Measurements from ENCODE around the gene TUBGCP6. TPM values are rescaled to one million over a fixed set of nuclear protein-coding genes. Genes with fewer than 3 reads are reported as not detected.

TUBGCP6 gene
- total RNA-seq, 1 experiment from 2014 or later: 31.0 TPM

GRCh38 chr22:50202130-50202666 is 42.6 kb downstream of the TUBGCP6 start:
- H3K36me3 ChIP-seq (ENCODE audit: insufficient read depth, low read length, poor library complexity, severe bottlenecking): peaks cover 39% of the 10 kb centered on the region
- H3K27ac ChIP-seq (ENCODE audit: low read depth, low read length, poor library complexity, severe bottlenecking): peak overlapping the region; percentile 65
- CTCF ChIA-PET: interaction anchor here (0.8 kb wide), 1 partner anchor 53 kb away, joined by 3 read pairs; no protein-coding TSS in a partner anchor
- TF ChIP-seq EZH2 (IDR thresholded peaks at IDR 0.05; ENCODE audit: borderline replicate concordance, low read depth, low read length, poor library complexity, severe bottlenecking): no peak
- no peak for TF ChIP-seq CTCF (conservative IDR thresholded peaks at IDR 0.05; ENCODE audit: low read depth, low read length)
- DNase-seq (ENCODE audit: low spot score): no peak
- peaks cover 10% of the 10 kb centered on the region for H3K4me1 ChIP-seq (ENCODE audit: insufficient read depth, low read length, poor library complexity, severe bottlenecking)
- H3K4me3 ChIP-seq (ENCODE audit: low read depth, low read length, poor library complexity, severe bottlenecking): peak overlapping the region; percentile 78
- no peaks in the 10 kb centered on the region for H3K27me3 ChIP-seq (replicated peaks; ENCODE audit: insufficient read depth, low read depth, low read length, poor library complexity)
- POLR2A ChIA-PET (ENCODE audit: low non-redundant PET): no interaction called here
- no TSS peak for BruUV-seq (replicated peaks)
- intact Hi-C loops (cut with micrococcal nuclease; ENCODE audit: unreplicated experiment): no loop called here
- H3K9me3 ChIP-seq (ENCODE audit: low read depth, low read length, poor library complexity, severe bottlenecking): peaks cover 5% of the 10 kb centered on the region

- CTCF ChIA-PET: interaction anchor here (0.8 kb wide), 1 partner anchor 52 kb away, joined by 3 read pairs; no protein-coding TSS in a partner anchor
- Histone ChIP-seq H3K27ac (ENCODE audit: low read depth, low read length, poor library complexity, severe bottlenecking) (peak overlapping the region; percentile 82), H3K9me3 (ENCODE audit: low read depth, low read length, poor library complexity, severe bottlenecking) (peaks cover 5% of the 10 kb centered on the region), H3K4me3 (ENCODE audit: low read depth, low read length, poor library complexity, severe bottlenecking) (peak overlapping the region; percentile 78), H3K4me1 (ENCODE audit: insufficient read depth, low read length, poor library complexity, severe bottlenecking) (peaks cover 10% of the 10 kb centered on the region), H3K36me3 (ENCODE audit: insufficient read depth, low read length, poor library complexity, severe bottlenecking) (peaks cover 36% of the 10 kb centered on the region), H3K27me3 (replicated peaks; ENCODE audit: insufficient read depth, low read depth, low read length, poor library complexity) (no peaks in the 10 kb centered on the region)
- intact Hi-C loops (cut with micrococcal nuclease; ENCODE audit: unreplicated experiment): no loop called here
- peak; percentile 32 for DNase-seq (ENCODE audit: low spot score)
- no TSS peak for BruUV-seq (replicated peaks)
- TF ChIP-seq CTCF (conservative IDR thresholded peaks at IDR 0.05; ENCODE audit: low read depth, low read length) (no peak), EZH2 (IDR thresholded peaks at IDR 0.05; ENCODE audit: borderline replicate concordance, low read depth, low read length, poor library complexity, severe bottlenecking) (no peak)
- POLR2A ChIA-PET (ENCODE audit: low non-redundant PET): no interaction called here
Observed at GRCh38 chr22:50201191-50202129, 43.4 kb downstream of the TUBGCP6 start.

- H3K27ac ChIP-seq (ENCODE audit: low read depth, low read length, poor library complexity, severe bottlenecking): peak within 1 kb of the TSS; percentile 82
- CTCF ChIA-PET: no interaction called here
- POLR2A ChIA-PET (ENCODE audit: low non-redundant PET): no interaction called here
- intact Hi-C loops (cut with micrococcal nuclease; ENCODE audit: unreplicated experiment): no loop called here
- peaks cover 5% of the 10 kb centered on the region for H3K9me3 ChIP-seq (ENCODE audit: low read depth, low read length, poor library complexity, severe bottlenecking)
- peak; percentile 93 for DNase-seq (ENCODE audit: low spot score)
- no peak for TF ChIP-seq CTCF (conservative IDR thresholded peaks at IDR 0.05; ENCODE audit: low read depth, low read length)
- peaks cover 35% of the 10 kb centered on the region for H3K36me3 ChIP-seq (ENCODE audit: insufficient read depth, low read length, poor library complexity, severe bottlenecking)
- H3K4me3 ChIP-seq (ENCODE audit: low read depth, low read length, poor library complexity, severe bottlenecking): peak within 1 kb of the TSS; percentile 78
- no TSS peak for BruUV-seq (replicated peaks)
- H3K4me1 ChIP-seq (ENCODE audit: insufficient read depth, low read length, poor library complexity, severe bottlenecking): peaks cover 10% of the 10 kb centered on the region
- no peaks in the 10 kb centered on the region for H3K27me3 ChIP-seq (replicated peaks; ENCODE audit: insufficient read depth, low read depth, low read length, poor library complexity)
Observed at GRCh38 chr22:50200461-50201190, 44.2 kb downstream of the TUBGCP6 start, which contains the start of gene SELENOO. Gene SELENOO, plus strand, starts transcription at chr22:50201011. Its CDS starts 26 bp downstream, at chr22:50201037.

Measured in A673 (cell line).